IMR-90 (cell line): ENCODE data around the gene GIMAP8. TPM values are rescaled to one million over a fixed set of nuclear protein-coding genes. Genes with fewer than 3 reads are reported as not detected.

ENCODE experiments used
- ATAC-seq: fragments of 200-7000 bp; cut with Tn5 transposase; 2 replicates; pipeline ENCODE4 v1.9.1; 2020; ENCODE audit warnings: low read depth, mild to moderate bottlenecking, moderate library complexity
- BruUV-seq: library from RNA; stranded (reverse); fragments of 400-500 nt; replicated peaks from 2 replicates; lab custom pipeline; 2021; lab: Mats Ljungman, UMichigan
- CTCF ChIA-PET: fragments of 300-600 bp; formaldehyde crosslinking; extraction: SDS; loops from one replicate; lab custom pipeline; 2021; ENCODE audit warnings: antibody characterized with exemption; lab: Yijun Ruan, JAX
- POLR2A ChIA-PET: fragments of 300-600 bp; sonication (Branson Sonifier 250); formaldehyde crosslinking; loops from one replicate; lab custom pipeline; 2022; ENCODE audit warnings: antibody characterized with exemption; ENCODE audit not compliant: unreplicated experiment; lab: Charles Lee
- DNase-seq: peaks from one replicate; pipeline ENCODE4 v3.0.0; 2013
- H2AFZ ChIP-seq: replicated peaks from 2 replicates; pipeline ENCODE3; 2013; ENCODE audit warnings: low read length, mild to moderate bottlenecking; ENCODE audit not compliant: poor library complexity
- H2AK5ac ChIP-seq: 2 replicates; pipeline ENCODE4 v1.6.1; 2013; ENCODE audit warnings: low read depth, low read length, inconsistent platforms
- H2AK9ac ChIP-seq: replicated peaks from 2 replicates; pipeline ENCODE3; 2013; ENCODE audit warnings: mild to moderate bottlenecking, low read depth, low read length, moderate library complexity; ENCODE audit not compliant: poor library complexity
- H2BK120ac ChIP-seq: 2 replicates; pipeline ENCODE4 v1.6.1; 2013; ENCODE audit warnings: low read depth, low read length, inconsistent platforms
- H2BK15ac ChIP-seq: 3 replicates; pipeline ENCODE4 v1.6.1; 2013; ENCODE audit warnings: low read depth, low read length, inconsistent platforms
- H2BK20ac ChIP-seq: 2 replicates; pipeline ENCODE4 v1.6.1; 2013; ENCODE audit warnings: low read depth, mild to moderate bottlenecking, inconsistent platforms, low read length, moderate library complexity
- H2BK5ac ChIP-seq: 2 replicates; pipeline ENCODE4 v1.6.1; 2013; ENCODE audit warnings: mild to moderate bottlenecking, low read depth, low read length, inconsistent platforms; ENCODE audit not compliant: poor library complexity, severe bottlenecking
- H3K14ac ChIP-seq: replicated peaks from 2 replicates; pipeline ENCODE4 v1.6.1; 2013; ENCODE audit warnings: low read depth, low read length, inconsistent platforms
- H3K18ac ChIP-seq: 2 replicates; pipeline ENCODE4 v1.6.1; 2013; ENCODE audit warnings: low read depth, low read length, control low read depth
- H3K23ac ChIP-seq: 2 replicates; pipeline ENCODE4 v1.6.1; 2013; ENCODE audit warnings: low read depth, low read length, inconsistent platforms
- H3K27ac ChIP-seq: 2 replicates; pipeline ENCODE4 v1.5.1; 2013; ENCODE audit warnings: mild to moderate bottlenecking, control low read depth, low read length; ENCODE audit not compliant: insufficient read depth
- H3K27me3 ChIP-seq: 2 replicates; pipeline ENCODE4 v1.6.1; 2013; ENCODE audit warnings: low read length; ENCODE audit not compliant: control insufficient read depth, insufficient read depth
- H3K36me3 ChIP-seq: 2 replicates; pipeline ENCODE4 v1.6.1; 2013; ENCODE audit warnings: low read length, mixed read lengths; ENCODE audit not compliant: control insufficient read depth, insufficient read depth
- H3K4ac ChIP-seq: 2 replicates; pipeline ENCODE4 v1.6.1; 2013; ENCODE audit warnings: low read depth, low read length, inconsistent platforms
- H3K4me1 ChIP-seq: 2 replicates; pipeline ENCODE4 v1.6.1; 2013; ENCODE audit warnings: low read length, mixed read lengths; ENCODE audit not compliant: control insufficient read depth, insufficient read depth
- H3K4me2 ChIP-seq: 2 replicates; pipeline ENCODE4 v1.6.1; 2013; ENCODE audit warnings: low read depth, mild to moderate bottlenecking, control low read depth, low read length, moderate library complexity
- H3K4me3 ChIP-seq: 2 replicates; pipeline ENCODE4 v1.5.1; 2013; ENCODE audit warnings: low read depth, mild to moderate bottlenecking, control low read depth, low read length, moderate library complexity; ENCODE audit not compliant: insufficient read depth
- H3K56ac ChIP-seq: 2 replicates; pipeline ENCODE4 v1.6.1; 2013; ENCODE audit warnings: low read length, inconsistent platforms; ENCODE audit not compliant: insufficient read depth; ENCODE audit errors: extremely low read depth
- H3K79me1 ChIP-seq, 2 experiments: 2 replicates each; pipeline ENCODE4 v1.6.1; 2013; ENCODE audit warnings: low read length in 2 of 2, inconsistent platforms in 1 of 2, low read depth in 1 of 2
- H3K9ac ChIP-seq: 2 replicates; pipeline ENCODE4 v1.6.1; 2013; ENCODE audit warnings: low read depth, low read length, control low read depth
- H3K9me1 ChIP-seq: 2 replicates; pipeline ENCODE4 v1.6.1; 2013; ENCODE audit warnings: low read length, inconsistent platforms; ENCODE audit not compliant: insufficient read depth
- H3K9me3 ChIP-seq: 2 replicates; pipeline ENCODE4 v1.6.1; 2013; ENCODE audit warnings: low read length; ENCODE audit not compliant: control insufficient read depth, insufficient read depth
- H4K20me1 ChIP-seq: 2 replicates; pipeline ENCODE4 v1.6.1; 2013; ENCODE audit warnings: low read length, inconsistent platforms; ENCODE audit not compliant: insufficient read depth
- H4K5ac ChIP-seq: 2 replicates; pipeline ENCODE4 v1.6.1; 2013; ENCODE audit warnings: mild to moderate bottlenecking, low read depth, low read length, control low read depth
- H4K8ac ChIP-seq, 2 experiments: 2 replicates each; pipeline ENCODE4 v1.6.1; 2013; ENCODE audit warnings: low read depth in 2 of 2, low read length in 2 of 2, control low read depth in 1 of 2, inconsistent platforms in 1 of 2
- H4K91ac ChIP-seq: 2 replicates; pipeline ENCODE4 v1.6.1; 2013; ENCODE audit warnings: low read depth, low read length, inconsistent platforms; ENCODE audit not compliant: insufficient read depth
- BHLHE40 ChIP-seq: fragments of 150-350 bp; IDR thresholded peaks from 2 replicates; pipeline ENCODE4 v1.6.1; 2016; ENCODE audit warnings: mild to moderate bottlenecking, low read depth, low read length
- CHD1 ChIP-seq: IDR thresholded peaks from 2 replicates; pipeline ENCODE4 v1.6.1; 2012; ENCODE audit warnings: low read depth, low read length, improper control_type of control experiment
- FOS ChIP-seq: fragments of 150-350 bp; IDR thresholded peaks from 2 replicates; pipeline ENCODE4 v1.6.1; 2016; ENCODE audit warnings: low read depth, low read length
- MAZ ChIP-seq: IDR thresholded peaks from 2 replicates; pipeline ENCODE4 v1.6.1; 2012; ENCODE audit warnings: low read depth, mild to moderate bottlenecking, low read length, improper control_type of control experiment, moderate library complexity, borderline replicate concordance
- MXI1 ChIP-seq: IDR thresholded peaks from 2 replicates; pipeline ENCODE4 v1.6.1; 2012; ENCODE audit warnings: low read depth, mild to moderate bottlenecking, low read length, moderate library complexity, borderline replicate concordance
- NFE2L2 ChIP-seq: fragments of 150-350 bp; IDR thresholded peaks from 2 replicates; pipeline ENCODE4 v1.6.1; 2016; ENCODE audit warnings: low read depth, mild to moderate bottlenecking, low read length
- POLR2A ChIP-seq: IDR thresholded peaks from 2 replicates; pipeline ENCODE4 v1.6.1; 2012; ENCODE audit warnings: mild to moderate bottlenecking, low read depth, low read length
- RAD21 ChIP-seq: IDR thresholded peaks from 2 replicates; pipeline ENCODE4 v1.6.1; 2012; ENCODE audit warnings: low read length, improper control_type of control experiment
- RCOR1 ChIP-seq: IDR thresholded peaks from 2 replicates; pipeline ENCODE4 v1.6.1; 2012; ENCODE audit warnings: mild to moderate bottlenecking, low read length, improper control_type of control experiment; ENCODE audit not compliant: insufficient replicate concordance
- RFX5 ChIP-seq: IDR thresholded peaks from 2 replicates; pipeline ENCODE4 v1.8.0; 2012; ENCODE audit warnings: low read depth, mild to moderate bottlenecking, low read length, moderate library complexity
- SMC3 ChIP-seq: fragments of 150-350 bp; IDR thresholded peaks from 2 replicates; pipeline ENCODE4 v1.6.1; 2016; ENCODE audit warnings: low read depth, mild to moderate bottlenecking, antibody characterized with exemption, low read length, moderate library complexity
- WGBS, 2 experiments: methylation state at CpG; one replicate each; pipeline versions ENCODE4 v1.1.5 to v1.1.7; 2013; ENCODE audit warnings: missing lambda C conversion rate in 2 of 2; ENCODE audit not compliant: insufficient read length in 1 of 2; ENCODE audit errors: extremely low coverage in 2 of 2; 5-methylcytosine and 5-hydroxymethylcytosine counted together
- dilution Hi-C: fragments of 300-500 bp; cut with HindIII; formaldehyde crosslinking; loops from one replicate; pipeline ENCODE4 v1.14.3; 2018; ENCODE audit warnings: low sequenced_read_pairs; ENCODE audit not compliant: unreplicated experiment
- in situ Hi-C: fragments of 300-500 bp; cut with MboI; formaldehyde crosslinking; loops from 3 replicates; pipeline ENCODE4 v1.14.3; 2019; ENCODE audit warnings: low sequenced_read_pairs, inconsistent platforms, mixed read lengths
- intact Hi-C: fragments of 100-400 bp; cut with micrococcal nuclease; formaldehyde crosslinking; loops from 2 replicates; pipeline ENCODE4 v1.10.0; 2022
- polyA plus RNA-seq, 3 experiments: library from polyadenylated mRNA; depleted of rRNA; stranded (reverse); fragments of >200 nt; gene quantifications; 2 replicates each; pipeline ENCODE4 v1.2.3, GENCODE V29; 2012; ENCODE audit warnings: low replicate concordance in 1 of 3
- total RNA-seq: library from RNA; depleted of rRNA; stranded (reverse); fragments of >200 nt; gene quantifications from 2 replicates; pipeline ENCODE4 v1.2.3, GENCODE V29; 2012
- TF ChIP-seq, protein P1 (sequence below): fragments of 150-350 bp; IDR thresholded peaks from 2 replicates; pipeline ENCODE4 v1.6.1; 2016; ENCODE audit warnings: low read depth, mild to moderate bottlenecking, low read length, moderate library complexity, borderline replicate concordance
- TF ChIP-seq, protein P2 (sequence below): fragments of 150-350 bp; IDR thresholded peaks from 2 replicates; pipeline ENCODE4 v1.6.1; 2017; ENCODE audit warnings: mild to moderate bottlenecking, antibody characterized with exemption, low read length, low read depth
- TF ChIP-seq, protein P3 (sequence below): conservative IDR thresholded peaks from 2 replicates; pipeline ENCODE4 v1.5.1; 2012; ENCODE audit warnings: mild to moderate bottlenecking, low read depth, low read length, improper control_type of control experiment

GIMAP8 gene
- total and polyA plus RNA-seq, 2 of the 4 experiments (the other 2 are of a cell fraction): not detected

DNA sequence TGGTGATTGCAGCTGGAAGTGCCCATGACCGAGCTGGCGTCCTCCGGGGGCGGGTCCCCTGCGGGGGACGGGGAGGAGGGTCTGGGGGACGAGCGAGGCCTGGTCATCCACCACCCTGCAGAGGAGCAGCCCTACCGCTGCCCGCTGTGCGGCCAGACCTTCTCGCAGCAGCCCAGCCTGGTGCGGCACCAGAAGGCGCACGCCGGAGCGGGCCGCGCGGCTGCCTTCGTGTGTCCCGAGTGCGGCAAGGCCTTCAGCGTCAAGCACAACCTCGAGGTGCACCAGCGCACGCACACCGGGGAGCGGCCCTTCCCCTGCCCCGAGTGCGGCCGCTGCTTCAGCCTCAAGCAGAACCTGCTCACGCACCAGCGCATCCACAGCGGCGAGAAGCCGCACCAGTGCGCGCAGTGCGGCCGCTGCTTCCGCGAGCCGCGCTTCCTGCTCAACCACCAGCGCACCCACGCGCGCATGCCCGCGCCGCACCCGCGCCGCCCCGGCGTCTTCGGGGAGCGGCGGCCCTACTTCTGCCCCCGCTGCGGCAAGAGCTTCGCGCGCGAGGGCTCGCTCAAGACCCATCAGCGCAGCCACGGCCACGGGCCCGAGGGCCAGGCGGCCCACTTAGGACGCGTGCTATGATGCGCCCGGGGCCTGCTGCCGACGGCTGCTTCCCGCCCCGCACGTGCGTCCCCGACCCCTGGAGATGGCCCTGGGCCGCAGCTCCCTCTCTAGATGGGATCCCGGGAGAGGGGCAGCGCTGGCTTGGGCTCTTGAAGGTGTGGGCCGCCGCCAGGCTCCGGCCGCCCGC lies 42.6 kb upstream of the GIMAP8 start:
- H3K27ac ChIP-seq: no peak overlapping the region
- ATAC-seq (no peak), DNase-seq (no peak)
- CTCF ChIA-PET: interaction anchor here (1.0 kb wide), 1 partner anchor 52 kb away, joined by 3 read pairs; no protein-coding TSS in a partner anchor
- H3K14ac ChIP-seq: no peak overlapping the region
- no TSS peak for BruUV-seq
- no peak overlapping the region for H3K4ac ChIP-seq
- no peaks in the 10 kb centered on the region for H3K27me3 ChIP-seq
- H2AFZ ChIP-seq: no peak overlapping the region
- H3K4me1 ChIP-seq: peaks cover 20% of the 10 kb centered on the region
- no peak overlapping the region for H3K9ac ChIP-seq
- H3K18ac ChIP-seq: no peak overlapping the region
- no peak overlapping the region for H2AK9ac ChIP-seq
- H2BK15ac ChIP-seq: no peak overlapping the region
- no peak overlapping the region for H3K56ac ChIP-seq
- no peak overlapping the region for H3K4me2 ChIP-seq
- H2BK5ac ChIP-seq: no peak overlapping the region
- no peak overlapping the region for H2BK20ac ChIP-seq
- H3K4me3 ChIP-seq: no peak overlapping the region
- 94% methylated on average over 44 of the region's 91 CpGs; no CpG with 5 or more reads in 1 of the 2 experiments for WGBS, 2 experiments
- no peak overlapping the region for H4K8ac ChIP-seq
- POLR2A ChIA-PET: no interaction called here
- H2AK5ac ChIP-seq: no peak overlapping the region
- in situ Hi-C loops: loop anchor here (25.0 kb wide), 2 partner anchors 545 to 580 kb away; partner anchors contain the start of genes ATP6V0E2, KCNH2 and NOS3
- no peak overlapping the region for H4K91ac ChIP-seq
- H4K20me1 ChIP-seq: no peaks in the 10 kb centered on the region; the same call in 1 of the 2 replicates
- no peak overlapping the region for H4K5ac ChIP-seq
- intact Hi-C loops: no loop called here
- H3K9me3 ChIP-seq: no peaks in the 10 kb centered on the region
- no peak overlapping the region for H3K23ac ChIP-seq
- H2BK120ac ChIP-seq: no peak overlapping the region
- dilution Hi-C loops: no loop called here
- H3K79me1 ChIP-seq: peaks cover 0 to 27% of the 10 kb centered on the region in 2 experiments; a peak in 3 of 4 replicates
- no peaks in the 10 kb centered on the region; the same call in 1 of the 2 replicates for H3K36me3 ChIP-seq
- H3K9me1 ChIP-seq: peaks cover 20% of the 10 kb centered on the region
- TF ChIP-seq, protein P1, sequence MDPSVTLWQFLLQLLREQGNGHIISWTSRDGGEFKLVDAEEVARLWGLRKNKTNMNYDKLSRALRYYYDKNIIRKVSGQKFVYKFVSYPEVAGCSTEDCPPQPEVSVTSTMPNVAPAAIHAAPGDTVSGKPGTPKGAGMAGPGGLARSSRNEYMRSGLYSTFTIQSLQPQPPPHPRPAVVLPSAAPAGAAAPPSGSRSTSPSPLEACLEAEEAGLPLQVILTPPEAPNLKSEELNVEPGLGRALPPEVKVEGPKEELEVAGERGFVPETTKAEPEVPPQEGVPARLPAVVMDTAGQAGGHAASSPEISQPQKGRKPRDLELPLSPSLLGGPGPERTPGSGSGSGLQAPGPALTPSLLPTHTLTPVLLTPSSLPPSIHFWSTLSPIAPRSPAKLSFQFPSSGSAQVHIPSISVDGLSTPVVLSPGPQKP: no peak
- TF ChIP-seq CHD1 (no peak), BHLHE40 (no peak), NFE2L2 (no peak), FOS (no peak), MAZ (no peak), POLR2A (no peak), MXI1 (no peak), RAD21 (no peak), RFX5 (no peak), SMC3 (no peak), RCOR1 (no peak)
- TF ChIP-seq, protein P2, sequence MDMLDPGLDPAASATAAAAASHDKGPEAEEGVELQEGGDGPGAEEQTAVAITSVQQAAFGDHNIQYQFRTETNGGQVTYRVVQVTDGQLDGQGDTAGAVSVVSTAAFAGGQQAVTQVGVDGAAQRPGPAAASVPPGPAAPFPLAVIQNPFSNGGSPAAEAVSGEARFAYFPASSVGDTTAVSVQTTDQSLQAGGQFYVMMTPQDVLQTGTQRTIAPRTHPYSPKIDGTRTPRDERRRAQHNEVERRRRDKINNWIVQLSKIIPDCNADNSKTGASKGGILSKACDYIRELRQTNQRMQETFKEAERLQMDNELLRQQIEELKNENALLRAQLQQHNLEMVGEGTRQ: no peak
- TF ChIP-seq, protein P3, sequence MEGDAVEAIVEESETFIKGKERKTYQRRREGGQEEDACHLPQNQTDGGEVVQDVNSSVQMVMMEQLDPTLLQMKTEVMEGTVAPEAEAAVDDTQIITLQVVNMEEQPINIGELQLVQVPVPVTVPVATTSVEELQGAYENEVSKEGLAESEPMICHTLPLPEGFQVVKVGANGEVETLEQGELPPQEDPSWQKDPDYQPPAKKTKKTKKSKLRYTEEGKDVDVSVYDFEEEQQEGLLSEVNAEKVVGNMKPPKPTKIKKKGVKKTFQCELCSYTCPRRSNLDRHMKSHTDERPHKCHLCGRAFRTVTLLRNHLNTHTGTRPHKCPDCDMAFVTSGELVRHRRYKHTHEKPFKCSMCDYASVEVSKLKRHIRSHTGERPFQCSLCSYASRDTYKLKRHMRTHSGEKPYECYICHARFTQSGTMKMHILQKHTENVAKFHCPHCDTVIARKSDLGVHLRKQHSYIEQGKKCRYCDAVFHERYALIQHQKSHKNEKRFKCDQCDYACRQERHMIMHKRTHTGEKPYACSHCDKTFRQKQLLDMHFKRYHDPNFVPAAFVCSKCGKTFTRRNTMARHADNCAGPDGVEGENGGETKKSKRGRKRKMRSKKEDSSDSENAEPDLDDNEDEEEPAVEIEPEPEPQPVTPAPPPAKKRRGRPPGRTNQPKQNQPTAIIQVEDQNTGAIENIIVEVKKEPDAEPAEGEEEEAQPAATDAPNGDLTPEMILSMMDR: no peak
